Activated CD4-positive, CD25-positive, alpha-beta regulatory T cell (primary cell): ENCODE results near the gene HSD11B1L.
"Not testable (repeated sequence)": the region's sequence is repeated elsewhere in the genome, so short reads cannot be mapped to it uniquely, and the experiment has no call there.

ENCODE experiments used
- DNase-seq, 4 experiments: peaks; one replicate each; lab custom pipeline; 2025; lab: John Stamatoyannopoulos, UW

HSD11B1L gene

GRCh38 chr19:5733172-5733571 lies 52.3 kb downstream of the HSD11B1L start:
- not testable (repeated sequence) for DNase-seq
